ENCODE results near the gene MAN1A2.
A peak's percentile ranks its signal among the peaks of the same experiment; 100 is the strongest.
"Not testable (repeated sequence)": the region's sequence is repeated elsewhere in the genome, so short reads cannot be mapped to it uniquely, and the experiment has no call there.

MAN1A2 gene

DNA sequence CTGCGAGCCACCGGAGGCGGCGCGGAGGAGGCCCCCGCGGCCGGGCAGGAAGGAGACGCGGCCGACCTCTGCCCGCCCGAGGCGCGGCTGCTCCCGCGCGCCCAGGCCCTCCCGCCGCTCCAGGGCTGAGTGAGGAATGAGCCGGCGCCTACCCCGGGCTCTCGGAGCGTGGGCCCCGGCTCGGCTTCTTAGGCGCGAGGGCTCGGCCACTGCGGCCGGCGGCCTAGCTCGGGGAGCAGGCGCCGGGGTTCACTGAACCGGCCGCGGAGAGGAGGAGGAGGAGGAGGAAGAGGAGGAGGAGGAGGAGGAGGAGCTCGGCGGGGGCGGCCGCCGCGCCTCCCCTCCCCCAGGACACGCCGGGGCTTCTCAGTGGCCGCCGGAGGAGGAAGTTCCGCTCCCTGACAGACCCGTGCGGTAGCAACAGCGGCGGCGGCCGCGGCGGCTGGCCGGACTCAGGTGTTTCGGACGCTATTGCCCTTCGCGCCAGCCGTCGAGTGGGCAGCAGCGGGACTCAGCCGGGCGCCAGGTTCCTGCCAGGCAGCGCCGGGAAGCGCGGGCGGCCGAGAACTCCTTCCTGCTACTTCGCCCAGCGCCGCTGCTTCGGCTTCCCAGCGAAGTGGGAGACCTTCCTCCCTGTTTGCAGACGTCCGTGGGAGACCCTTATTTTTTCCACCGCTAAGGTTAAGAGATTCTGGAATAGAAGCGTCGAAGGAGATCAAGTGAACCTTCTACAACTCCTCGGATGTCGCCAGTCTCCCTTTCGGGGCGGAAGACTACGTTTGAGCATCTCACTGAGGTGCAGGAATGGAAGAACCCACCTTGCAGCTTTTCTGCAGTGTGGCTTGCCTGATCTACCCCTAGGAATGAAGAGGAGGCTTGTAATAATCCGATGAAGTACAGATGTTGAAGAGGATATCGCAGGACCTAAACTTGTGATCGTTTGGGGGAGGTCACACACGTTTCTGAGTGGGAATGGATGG lies at the start of gene MAN1A2:
Gene MAN1A2 (plus strand): TSS at position 404 of the 980 bp plus-strand sequence. CDS start 735 bp downstream, outside the sequence.
- peak; percentile 55 to 61 (median 58) for DNase-seq (ENCODE audit: low read depth in 3 of 3)

DNA sequence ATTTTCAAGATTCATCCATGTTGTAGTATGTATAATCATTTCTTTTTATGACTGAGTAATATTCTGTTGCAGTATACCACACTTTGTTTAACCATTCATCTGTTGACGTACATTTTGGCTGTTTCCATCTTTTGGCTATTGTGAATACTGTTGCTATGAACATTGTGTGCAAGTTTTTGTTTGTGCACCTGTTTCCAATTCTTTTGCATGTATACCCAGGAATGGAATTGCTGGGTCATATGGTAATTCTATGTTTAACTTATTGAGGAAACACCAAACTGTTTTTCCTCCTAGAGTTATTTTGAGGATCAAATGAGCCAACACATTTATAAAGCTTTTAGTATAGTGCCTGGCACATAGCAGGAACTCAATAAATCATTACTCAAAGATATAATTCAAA lies 49.2 kb upstream of the MAN1A2 start:
- DNase-seq (ENCODE audit: low read depth in 3 of 3) = no peak

DNA sequence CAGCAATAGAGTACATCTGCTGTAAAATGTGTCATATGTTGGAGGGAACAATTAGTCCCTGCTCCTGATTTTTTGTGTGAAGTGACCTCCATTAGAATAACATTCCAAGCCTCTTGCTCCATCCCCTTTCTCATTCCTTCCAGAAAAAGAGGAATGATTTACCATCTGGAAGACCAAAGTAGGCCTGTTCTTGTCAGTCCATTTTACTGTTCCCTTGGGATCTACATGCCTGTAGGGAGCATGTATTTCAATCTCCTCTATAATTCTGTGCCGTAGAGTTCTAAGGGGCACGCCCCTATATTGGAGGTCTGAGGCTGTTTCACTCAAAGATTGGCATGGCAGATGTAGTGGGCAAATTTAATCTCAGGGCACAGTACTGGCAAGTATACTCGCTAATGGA lies 48.8 kb upstream of the MAN1A2 start:
- no peak for DNase-seq (ENCODE audit: low read depth in 3 of 3)

DNA sequence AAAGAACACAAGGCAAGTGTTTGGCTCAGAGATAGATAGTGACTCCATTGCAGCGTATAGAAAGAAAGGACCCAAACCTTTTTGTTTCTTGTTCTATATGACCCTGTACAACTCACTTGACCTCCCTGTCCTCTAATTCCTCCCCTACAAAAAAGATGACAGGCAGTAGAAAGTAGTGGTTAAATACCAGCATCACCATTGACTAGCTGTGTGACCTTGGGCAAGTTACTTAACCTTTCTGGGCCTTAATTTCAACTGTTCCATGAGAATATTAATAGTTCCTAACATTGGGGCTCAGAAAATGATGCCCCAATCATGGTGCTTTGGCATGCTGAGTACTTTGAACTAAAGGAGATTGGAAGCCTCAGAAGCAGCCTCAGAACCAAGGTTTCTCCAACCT lies 46.7 kb upstream of the MAN1A2 start:
- DNase-seq (ENCODE audit: low read depth in 3 of 3) = no peak

DNA sequence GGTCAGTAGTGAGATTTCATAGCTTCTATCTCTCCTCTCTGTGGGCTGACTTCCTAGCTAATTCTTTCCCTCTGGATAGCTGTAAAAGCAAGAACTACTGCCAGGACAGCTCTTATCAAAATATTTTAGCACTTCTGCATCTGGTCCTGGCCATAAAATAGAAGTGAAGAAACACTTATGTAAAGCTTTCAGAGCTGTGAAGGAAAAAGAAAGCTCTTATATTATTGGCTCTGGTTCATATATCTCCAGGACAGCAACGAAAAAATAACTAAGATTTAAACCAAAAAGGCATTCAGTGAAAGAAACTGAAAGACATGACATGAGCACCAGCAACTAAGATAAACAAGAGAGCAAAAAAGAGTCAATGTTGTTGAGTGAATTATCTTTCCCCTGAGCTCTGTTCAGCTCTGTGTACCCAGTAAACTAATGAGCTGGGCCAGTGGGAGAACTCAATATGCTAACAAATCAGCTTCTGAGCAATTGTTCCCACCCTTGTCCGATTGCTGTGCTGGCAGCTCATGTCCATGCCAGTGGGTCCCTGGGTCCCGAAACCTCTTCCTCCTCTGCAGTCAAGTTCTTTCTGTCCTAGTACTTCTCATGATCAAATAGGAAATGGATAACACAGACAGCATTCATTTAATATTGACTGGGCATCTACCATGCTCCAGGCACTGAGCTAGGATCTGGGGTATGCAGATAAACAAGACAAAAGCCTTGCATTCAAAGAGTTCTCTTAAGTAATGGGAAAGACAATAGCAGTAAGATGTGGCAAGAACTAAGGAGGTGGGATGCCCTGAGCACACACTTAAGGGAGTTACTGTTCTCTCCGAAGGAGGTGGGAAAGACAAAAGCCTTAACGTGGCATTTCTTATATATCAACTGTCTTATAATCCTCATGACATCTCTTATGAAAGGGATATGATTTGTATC lies 45.3 kb upstream of the MAN1A2 start:
- no peak for DNase-seq (ENCODE audit: low read depth in 3 of 3)

DNA sequence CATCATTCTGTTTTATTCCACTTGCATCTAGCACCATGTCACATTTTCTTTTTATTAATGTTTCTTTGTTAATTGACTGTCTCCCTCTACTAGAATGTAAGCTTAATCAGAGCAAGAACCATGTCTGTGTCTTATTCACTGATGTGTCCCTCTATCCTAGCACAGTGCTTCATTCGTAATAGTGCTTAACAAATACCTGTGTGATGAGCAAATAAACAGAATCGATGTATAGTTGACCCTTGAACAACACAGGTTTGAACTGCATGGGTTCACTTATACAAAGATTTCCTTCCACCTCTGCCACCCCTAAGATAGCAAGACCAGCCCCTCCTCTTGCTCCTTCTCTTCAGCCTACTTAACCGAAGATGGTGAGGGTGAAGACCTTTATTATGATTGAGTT lies 42.9 kb upstream of the MAN1A2 start:
- DNase-seq (ENCODE audit: low read depth in 3 of 3) = no peak

DNA sequence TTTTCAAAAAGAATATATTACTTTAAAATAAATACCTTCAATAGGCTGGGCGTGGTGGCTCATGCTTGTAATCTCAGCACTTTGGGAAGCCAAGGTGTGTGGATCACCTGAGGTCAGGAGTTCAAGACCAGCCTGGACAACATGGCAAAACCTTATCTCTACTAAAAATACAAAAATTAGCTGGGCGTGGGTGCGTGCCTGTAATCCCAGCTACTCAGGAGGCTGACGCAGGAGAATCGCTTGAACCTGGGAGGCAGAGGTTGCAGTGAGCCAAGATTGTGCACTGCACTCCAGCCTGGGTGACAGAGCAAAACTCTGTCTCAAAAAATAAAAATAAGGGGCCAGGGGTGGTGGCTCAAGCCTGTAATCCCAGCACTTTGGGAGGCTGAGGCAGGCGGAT lies 41.2 kb upstream of the MAN1A2 start:
- DNase-seq (ENCODE audit: low read depth in 3 of 3) = not testable (repeated sequence)

DNA sequence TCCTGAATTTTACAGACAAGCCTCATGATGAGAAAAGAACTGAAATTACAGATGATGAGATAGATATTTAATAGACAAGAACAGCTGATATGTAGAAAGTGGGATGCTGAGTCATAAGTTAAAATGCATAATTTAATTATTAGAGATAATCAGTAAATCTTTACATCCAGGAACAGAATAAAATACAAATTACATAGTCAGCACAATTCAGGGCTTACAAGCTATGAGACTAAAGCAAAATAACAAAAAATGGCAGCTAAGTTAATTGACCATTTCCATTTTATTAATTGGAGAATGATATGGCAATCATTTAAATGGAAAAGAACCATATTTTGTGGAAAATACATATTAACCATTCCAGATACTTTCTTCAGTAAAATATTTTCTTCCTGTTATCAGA lies 40.2 kb upstream of the MAN1A2 start:
- no peak for DNase-seq (ENCODE audit: low read depth in 3 of 3)

DNA sequence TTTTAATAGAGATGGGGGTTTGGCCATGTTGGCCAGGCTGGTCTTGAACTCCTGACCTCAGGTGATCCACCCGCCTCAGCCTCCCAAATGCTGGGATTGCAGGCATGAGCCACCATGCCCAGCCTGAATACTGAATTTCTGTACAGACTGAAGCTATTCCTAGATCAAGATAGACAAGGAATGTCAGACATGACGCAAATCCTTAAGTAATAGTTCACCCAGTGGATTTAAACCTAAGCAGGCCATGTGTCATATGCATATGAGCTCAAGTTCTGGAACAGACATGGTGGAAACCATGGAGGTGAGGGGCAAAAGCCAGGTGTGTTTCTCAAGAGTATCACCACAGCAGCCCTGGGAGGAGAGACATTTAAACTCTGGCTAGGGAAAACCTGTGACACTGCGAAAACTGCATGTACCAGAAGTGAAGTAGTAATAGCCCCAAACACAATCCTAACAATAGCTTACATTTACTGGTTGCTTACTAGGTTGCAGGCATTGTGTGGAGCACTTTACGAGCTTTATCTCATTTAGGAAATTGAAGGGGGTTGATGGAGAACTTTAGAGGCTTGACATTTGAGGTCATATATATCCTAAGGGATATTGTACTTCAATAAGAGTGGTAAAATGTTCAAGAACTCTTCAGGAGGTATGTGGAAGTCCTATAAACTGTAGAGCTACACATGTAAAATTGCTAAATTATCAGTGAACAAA lies 31.7 kb upstream of the MAN1A2 start:
- DNase-seq (ENCODE audit: low read depth in 3 of 3) = no peak

DNA sequence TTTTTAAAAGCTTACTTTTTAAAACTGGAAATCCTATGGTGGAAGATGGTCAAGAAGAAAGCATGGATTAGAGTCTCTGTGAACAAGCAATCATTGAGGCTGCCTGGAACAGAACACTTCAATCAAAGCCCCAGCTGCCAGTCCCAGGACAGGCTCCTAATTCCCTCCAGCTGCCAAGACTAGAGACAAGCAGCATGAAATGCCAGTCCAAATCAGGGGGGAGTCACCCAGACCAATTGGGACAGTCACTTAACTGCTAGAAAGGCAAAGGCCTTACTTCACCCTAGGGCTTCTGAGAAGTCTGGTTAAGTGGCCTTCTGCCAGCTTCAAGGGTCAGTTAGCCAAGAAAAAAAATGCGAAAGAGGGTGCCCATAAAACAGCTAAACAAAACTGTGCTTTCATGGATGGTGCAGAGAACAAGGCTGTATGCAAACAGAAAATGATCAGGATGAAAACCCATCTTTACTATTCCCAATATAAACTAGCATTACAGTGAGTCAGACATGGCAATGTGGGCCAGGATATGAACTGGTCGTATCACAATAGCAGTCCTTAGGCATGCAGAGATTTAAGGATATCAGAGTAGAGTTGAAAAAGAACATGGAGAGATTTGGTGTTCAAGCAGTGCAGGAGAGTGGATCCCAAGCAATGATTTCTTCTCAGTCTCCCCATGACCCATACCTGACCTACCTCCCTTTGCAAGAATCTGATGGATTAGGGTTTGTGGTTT lies 31.0 kb upstream of the MAN1A2 start:
- no peak for DNase-seq (ENCODE audit: low read depth in 3 of 3)

DNA sequence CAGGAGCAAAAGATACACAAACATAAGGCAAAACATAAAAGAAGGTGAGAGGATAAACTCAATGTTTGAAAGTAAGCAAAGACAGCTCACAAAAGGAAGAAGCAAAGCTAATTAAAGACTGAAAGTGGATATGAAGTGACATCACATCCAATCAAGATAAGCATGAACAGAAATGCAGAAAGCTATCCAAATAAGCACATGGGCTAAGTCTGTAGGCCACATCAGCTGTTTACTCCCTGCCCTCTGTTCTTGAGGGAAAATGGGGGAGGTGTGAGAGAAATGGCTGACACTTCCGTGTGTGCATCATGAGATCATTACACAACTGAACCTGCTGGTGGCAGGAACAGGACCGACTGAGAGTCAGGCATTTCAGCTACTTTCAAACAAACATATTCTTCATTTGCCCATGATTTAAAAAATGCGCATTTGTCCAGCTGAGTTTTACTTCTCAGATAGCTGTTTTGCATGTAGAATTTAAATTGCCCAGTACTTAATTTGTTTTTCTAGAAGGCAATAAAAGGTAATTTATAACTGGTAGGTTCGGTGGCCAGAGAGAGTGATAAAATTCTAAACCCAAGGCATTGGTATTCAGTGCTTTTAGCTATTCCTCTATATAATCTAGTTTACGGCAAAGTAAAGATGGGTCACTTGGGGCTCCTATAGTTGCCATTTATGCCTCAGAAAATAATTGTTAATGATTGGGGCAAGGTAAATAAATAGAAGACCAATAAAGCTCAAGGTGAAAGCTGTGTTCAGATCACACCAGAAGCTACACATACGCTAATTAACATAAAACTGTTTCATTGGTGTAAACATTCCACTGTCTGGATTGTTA lies 27.2 kb upstream of the MAN1A2 start:
- DNase-seq (ENCODE audit: low read depth in 3 of 3) = no peak

DNA sequence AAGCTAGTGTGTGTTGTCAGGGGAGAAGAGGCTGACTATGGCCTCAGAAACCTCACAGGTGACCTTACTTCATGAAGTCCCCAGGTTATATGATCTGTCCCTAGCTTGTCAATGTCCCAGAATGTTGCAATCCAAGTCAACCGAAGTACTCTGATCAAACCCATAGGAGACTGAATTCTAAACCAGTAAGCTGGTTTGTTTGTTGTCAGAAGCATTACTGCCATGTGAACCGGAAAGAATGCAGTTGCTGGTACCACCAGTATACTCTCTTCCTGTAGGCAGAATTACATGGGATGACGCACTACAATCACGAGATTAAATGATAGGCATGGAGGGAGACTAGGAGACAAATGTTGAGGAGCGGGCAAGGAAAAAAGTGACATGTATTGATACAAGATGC lies 26.1 kb upstream of the MAN1A2 start:
- no peak for DNase-seq (ENCODE audit: low read depth in 3 of 3)

DNA sequence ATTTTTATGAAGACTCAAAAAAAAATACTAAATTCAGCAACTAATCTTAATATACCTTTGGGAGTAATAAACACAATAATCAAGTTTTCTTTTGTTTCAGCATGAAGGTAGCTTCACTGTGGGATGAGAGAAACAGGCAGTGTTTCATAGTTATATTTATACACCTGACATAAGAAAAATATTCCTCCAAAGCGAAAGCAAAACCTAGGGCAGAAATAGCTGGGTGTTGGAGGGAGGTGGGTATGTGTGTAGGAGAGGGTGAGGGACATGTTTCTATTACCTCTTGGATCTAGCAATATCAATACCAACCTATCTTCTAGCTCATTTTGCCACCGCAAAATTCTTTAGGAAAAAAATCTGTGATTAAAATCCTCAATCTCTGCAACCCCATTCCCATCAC lies 24.9 kb upstream of the MAN1A2 start:
- no peak for DNase-seq (ENCODE audit: low read depth in 3 of 3)

DNA sequence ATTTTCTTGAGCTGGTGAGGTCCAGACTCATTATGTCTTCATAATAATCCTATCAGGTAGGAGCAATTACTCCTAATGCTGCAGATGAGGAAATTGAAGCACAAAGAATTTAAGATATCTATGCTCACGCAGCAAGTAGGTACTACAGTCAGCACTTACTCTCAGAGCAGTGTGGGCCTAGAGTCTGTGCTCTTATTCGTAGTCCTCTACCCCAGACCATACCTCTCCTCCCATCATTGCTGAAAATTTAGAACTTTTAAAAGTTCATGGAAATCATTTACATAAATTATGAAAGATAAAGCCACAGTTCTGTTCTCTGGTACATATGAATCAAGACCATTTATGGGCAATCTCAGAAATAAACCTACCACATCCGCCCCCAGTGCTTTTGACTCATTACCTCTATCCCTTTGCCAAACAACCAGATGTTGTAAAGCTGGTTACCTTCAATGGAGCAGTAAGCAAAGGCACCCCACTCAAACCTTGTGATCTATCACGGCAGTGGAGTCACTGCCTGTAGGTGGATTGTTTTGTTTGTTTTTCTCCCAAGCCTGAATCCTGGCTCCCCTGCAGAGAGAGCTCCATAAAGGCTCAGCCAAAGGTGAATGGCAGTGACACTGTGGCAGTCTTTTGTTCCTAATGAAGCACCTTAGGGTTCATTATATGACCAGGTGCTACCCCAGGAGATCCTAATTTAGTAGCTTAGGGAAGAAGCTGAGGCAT lies 20.9 kb upstream of the MAN1A2 start:
- no peak for DNase-seq (ENCODE audit: low read depth in 3 of 3)

DNA sequence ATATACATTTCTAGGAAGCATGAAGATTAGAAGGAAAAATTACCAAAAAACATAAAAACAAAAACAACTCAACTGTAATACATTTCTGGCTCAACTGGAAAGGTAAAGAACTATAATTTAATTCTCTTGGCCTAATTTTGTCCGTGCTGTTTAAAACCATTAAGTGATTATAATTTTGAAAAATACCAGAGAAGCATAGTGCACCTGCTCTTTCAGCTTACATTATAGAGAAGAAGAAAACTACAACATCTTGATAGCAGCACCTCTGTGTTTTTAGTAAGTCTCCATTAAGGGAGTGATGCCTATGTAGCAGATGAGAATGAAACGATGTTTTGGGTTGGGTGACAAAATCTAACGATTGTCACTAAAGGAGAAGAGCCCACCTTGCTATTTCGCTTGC lies 19.3 kb upstream of the MAN1A2 start:
- DNase-seq (ENCODE audit: low read depth in 3 of 3) = no peak

DNA sequence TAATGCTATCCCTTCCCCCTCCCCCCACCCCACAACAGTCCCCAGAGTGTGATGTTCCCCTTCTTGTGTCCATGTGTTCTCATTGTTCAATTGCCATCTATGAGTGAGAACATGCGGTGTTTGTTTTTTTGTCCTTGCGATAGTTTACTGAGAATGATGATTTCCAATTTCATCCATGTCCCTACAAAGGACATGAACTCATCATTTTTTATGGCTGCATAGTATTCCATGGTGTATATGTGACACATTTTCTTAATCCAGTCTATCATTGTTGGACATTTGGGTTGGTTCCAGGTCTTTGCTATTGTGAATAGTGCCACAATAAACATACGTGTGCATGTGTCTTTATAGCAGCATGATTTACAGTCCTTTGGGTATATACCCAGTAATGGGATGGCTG lies 14.6 kb upstream of the MAN1A2 start:
- not testable (repeated sequence) for DNase-seq (ENCODE audit: low read depth in 3 of 3)

DNA sequence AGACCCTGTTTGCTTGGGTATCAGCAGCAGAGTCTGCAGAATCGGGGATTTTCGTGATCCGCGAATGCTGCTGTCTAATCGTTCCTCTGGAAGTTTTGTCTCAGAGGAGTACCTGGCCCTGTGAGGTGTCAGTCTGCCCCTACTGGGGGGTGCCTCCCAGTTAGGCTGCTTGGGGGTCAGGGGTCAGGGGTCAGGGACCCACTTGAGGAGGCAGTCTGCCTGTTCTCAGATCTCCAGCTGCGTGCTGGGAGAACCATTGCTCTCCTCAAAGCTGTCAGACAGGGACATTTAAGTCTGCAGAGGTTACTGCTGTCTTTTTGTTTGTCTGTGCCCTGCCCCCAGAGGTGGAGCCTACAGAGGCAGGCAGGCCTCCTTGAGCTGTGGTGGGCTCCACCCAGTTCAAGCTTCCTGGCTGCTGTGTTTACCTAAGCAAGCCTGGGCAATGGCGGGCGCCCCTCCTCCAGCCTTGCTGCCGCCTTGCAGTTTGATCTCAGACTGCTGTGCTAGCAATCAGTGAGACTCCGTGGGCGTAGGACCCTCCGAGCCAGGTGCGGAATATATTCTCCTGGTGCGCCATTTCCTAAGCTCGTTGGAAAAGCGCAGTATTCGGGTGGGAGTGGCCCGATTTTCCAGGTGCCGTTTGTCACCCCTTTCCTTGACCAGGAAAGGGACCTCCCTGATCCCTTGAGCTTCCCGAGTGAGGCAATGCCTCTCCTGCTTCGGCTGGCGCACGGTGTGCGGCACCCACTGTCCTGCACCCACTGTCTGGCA lies 9.2 kb upstream of the MAN1A2 start:
- not testable (repeated sequence) for DNase-seq (ENCODE audit: low read depth in 3 of 3)

DNA sequence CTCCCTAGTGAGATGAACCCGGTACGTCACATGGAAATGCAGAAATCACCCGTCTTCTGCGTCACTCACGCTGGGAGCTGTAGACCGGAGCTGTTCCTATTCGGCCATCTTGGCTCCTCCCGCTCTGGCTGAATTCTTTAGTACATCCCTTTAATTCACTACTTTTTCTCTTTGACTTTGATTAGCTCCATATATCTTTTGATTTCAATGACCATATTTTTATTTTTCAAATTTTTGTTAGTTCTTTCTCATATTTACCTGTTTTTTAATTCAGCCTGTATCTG lies 8.7 kb upstream of the MAN1A2 start:
- DNase-seq (ENCODE audit: low read depth in 3 of 3) = not testable (repeated sequence)

Data from stimulated activated CD4-positive, alpha-beta T cell treated with anti-CD3 and anti-CD28 coated beads, TNF-alpha, amount 100 ng/mL, for 4 hours (primary cell).